Ramos (cell line): ENCODE measurements around the gene P2RY6.

ENCODE experiments used
- in situ Hi-C: fragments of 300-500 bp; cut with MboI; formaldehyde crosslinking; loops from one replicate; pipeline ENCODE4 v1.14.3; 2022; ENCODE audit warnings: low sequenced_read_pairs; ENCODE audit not compliant: unreplicated experiment

Gene P2RY6

GRCh38 chr11:73310661-73311393 is 38.7 kb downstream of the P2RY6 start:
- in situ Hi-C loops: no loop called here

- in situ Hi-C loops: no loop called here
These were observed 39.3 kb downstream of the P2RY6 start for GRCh38 chr11:73311394-73311869.

GRCh38 chr11:73312036-73312435 is 39.9 kb downstream of the P2RY6 start:
- in situ Hi-C loops: no loop called here

- in situ Hi-C loops: no loop called here
These were observed 40.8 kb downstream of the P2RY6 start for GRCh38 chr11:73312851-73313327.

GRCh38 chr11:73313652-73314051 is 41.5 kb downstream of the P2RY6 start:
- in situ Hi-C loops: no loop called here

- in situ Hi-C loops: no loop called here
These were observed 42.2 kb downstream of the P2RY6 start for GRCh38 chr11:73314117-73314961.

GRCh38 chr11:73315293-73316020 is 43.3 kb downstream of the P2RY6 start:
- in situ Hi-C loops: no loop called here

- in situ Hi-C loops: no loop called here
These were observed 44.3 kb downstream of the P2RY6 start for GRCh38 chr11:73316422-73316821.

GRCh38 chr11:73317373-73317772 is 45.2 kb downstream of the P2RY6 start:
- in situ Hi-C loops: no loop called here

GRCh38 chr11:73317803-73318202 is 45.7 kb downstream of the P2RY6 start:
- in situ Hi-C loops: no loop called here

GRCh38 chr11:73318501-73319011 is 46.4 kb downstream of the P2RY6 start:
- in situ Hi-C loops: no loop called here

- in situ Hi-C loops: no loop called here
These were observed 48.8 kb downstream of the P2RY6 start for GRCh38 chr11:73320763-73321603.

GRCh38 chr11:73321604-73322381 is 49.7 kb downstream of the P2RY6 start:
- in situ Hi-C loops: no loop called here

- in situ Hi-C loops: no loop called here
These were observed 50.5 kb downstream of the P2RY6 start for GRCh38 chr11:73322382-73323306.

- in situ Hi-C loops: no loop called here
These were observed 51.3 kb downstream of the P2RY6 start for GRCh38 chr11:73323464-73323863.

GRCh38 chr11:73324116-73324515 is 52.0 kb downstream of the P2RY6 start:
- in situ Hi-C loops: no loop called here

- in situ Hi-C loops: no loop called here
These were observed 52.5 kb downstream of the P2RY6 start for GRCh38 chr11:73324665-73325035.
